Measurements from ENCODE around the gene DERA. TPM values are rescaled to one million over a fixed set of nuclear protein-coding genes. Genes with fewer than 3 reads are reported as not detected.

The DERA gene
- total and polyA plus RNA-seq, 2 donors from 2014 or later, result 40.2 to 59.5 TPM

DNA sequence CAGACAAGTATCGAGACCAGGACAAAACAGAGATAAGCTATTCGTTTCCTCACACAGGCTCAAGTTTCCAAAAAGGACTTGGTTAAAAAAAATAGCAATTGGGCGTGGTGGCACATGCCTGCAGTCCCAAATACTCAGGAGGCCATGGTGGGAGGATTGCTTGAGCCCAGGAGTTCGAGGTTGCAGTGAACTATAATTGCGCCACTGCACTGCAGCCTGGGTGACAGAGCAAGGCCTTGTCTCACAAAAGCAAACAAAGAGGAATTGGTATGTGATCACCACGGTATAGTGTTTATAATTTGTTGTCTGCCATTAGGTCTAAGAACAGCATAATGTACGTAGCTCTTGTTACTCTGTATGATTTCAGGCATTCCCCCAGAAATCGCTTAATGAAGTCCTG is 175.3 kb downstream of the DERA start:
- Histone ChIP-seq H3K27ac (ENCODE audit: low read depth in 2 of 2, low read length in 2 of 2) (no peak overlapping the region), H3K36me3 (ENCODE audit: control insufficient read depth in 2 of 3, insufficient read depth in 3 of 3, low read length in 3 of 3) (no peaks in the 10 kb centered on the region), H3K27me3 (ENCODE audit: control insufficient read depth, insufficient read depth, low read length) (no peaks in the 10 kb centered on the region), H3K4me3 (ENCODE audit: low read length in 3 of 3) (no peak overlapping the region), H3K9me3 (ENCODE audit: control insufficient read depth in 2 of 3, insufficient read depth in 1 of 3, low read length in 3 of 3) (no peaks in the 10 kb centered on the region), H3K9ac (ENCODE audit: low read length in 3 of 3) (no peak overlapping the region), H3K4me1 (ENCODE audit: control insufficient read depth in 2 of 3, insufficient read depth in 2 of 3, low read depth in 1 of 3, low read length in 3 of 3) (no peaks in the 10 kb centered on the region)
- intact Hi-C loops (cut with DNase I), result no loop called here
- FAIRE-seq (no peak), DNase-seq (no peak)
- TF ChIP-seq, protein P1, sequence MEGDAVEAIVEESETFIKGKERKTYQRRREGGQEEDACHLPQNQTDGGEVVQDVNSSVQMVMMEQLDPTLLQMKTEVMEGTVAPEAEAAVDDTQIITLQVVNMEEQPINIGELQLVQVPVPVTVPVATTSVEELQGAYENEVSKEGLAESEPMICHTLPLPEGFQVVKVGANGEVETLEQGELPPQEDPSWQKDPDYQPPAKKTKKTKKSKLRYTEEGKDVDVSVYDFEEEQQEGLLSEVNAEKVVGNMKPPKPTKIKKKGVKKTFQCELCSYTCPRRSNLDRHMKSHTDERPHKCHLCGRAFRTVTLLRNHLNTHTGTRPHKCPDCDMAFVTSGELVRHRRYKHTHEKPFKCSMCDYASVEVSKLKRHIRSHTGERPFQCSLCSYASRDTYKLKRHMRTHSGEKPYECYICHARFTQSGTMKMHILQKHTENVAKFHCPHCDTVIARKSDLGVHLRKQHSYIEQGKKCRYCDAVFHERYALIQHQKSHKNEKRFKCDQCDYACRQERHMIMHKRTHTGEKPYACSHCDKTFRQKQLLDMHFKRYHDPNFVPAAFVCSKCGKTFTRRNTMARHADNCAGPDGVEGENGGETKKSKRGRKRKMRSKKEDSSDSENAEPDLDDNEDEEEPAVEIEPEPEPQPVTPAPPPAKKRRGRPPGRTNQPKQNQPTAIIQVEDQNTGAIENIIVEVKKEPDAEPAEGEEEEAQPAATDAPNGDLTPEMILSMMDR (IDR thresholded peaks at IDR 0.05; ENCODE audit: borderline replicate concordance, extremely low read depth, insufficient read depth), result no peak

DNA sequence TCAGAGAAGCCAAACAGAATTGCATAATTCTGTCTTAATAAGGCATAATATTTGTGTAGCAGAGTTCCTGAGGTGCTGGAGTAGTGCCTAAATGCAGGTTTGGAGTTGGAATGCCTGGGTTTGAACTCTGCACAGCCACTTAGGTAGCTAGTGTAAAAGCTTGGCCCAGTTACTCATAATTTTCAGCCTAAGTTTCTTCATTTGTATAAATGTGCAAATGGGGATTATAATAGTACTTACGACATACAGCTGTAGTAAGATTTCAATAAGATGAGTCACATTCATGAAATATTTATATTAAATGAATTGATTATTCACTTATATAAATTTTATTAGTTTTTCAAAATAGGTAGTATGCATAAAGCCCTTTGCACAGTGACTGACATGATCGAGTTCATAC is 175.8 kb downstream of the DERA start:
- Histone ChIP-seq H3K27ac (ENCODE audit: low read depth in 2 of 2, low read length in 2 of 2) (no peak overlapping the region), H3K4me3 (ENCODE audit: low read length in 3 of 3) (no peak overlapping the region), H3K9ac (ENCODE audit: low read length in 3 of 3) (no peak overlapping the region), H3K9me3 (ENCODE audit: control insufficient read depth in 2 of 3, insufficient read depth in 1 of 3, low read length in 3 of 3) (no peaks in the 10 kb centered on the region), H3K4me1 (ENCODE audit: control insufficient read depth in 2 of 3, insufficient read depth in 2 of 3, low read depth in 1 of 3, low read length in 3 of 3) (no peaks in the 10 kb centered on the region), H3K27me3 (ENCODE audit: control insufficient read depth, insufficient read depth, low read length) (no peaks in the 10 kb centered on the region), H3K36me3 (ENCODE audit: control insufficient read depth in 2 of 3, insufficient read depth in 3 of 3, low read length in 3 of 3) (no peaks in the 10 kb centered on the region)
- intact Hi-C loops (cut with DNase I), result no loop called here
- TF ChIP-seq, protein P1 (IDR thresholded peaks at IDR 0.05; ENCODE audit: borderline replicate concordance, extremely low read depth, insufficient read depth), result no peak
- DNase-seq (no peak), FAIRE-seq (no peak)

Other genes with a start within 250 kb of the DERA start
- 80.3 TPM for gene EPS8, start 121.9 kb upstream of the DERA start, total RNA-seq
- 33.9 TPM for gene EPS8, start 121.9 kb upstream of the DERA start, polyA plus RNA-seq (ENCODE audit: insufficient read depth, low read depth, low replicate concordance)
- gene STRAP, start 28.9 kb upstream of the DERA start, total RNA-seq, result 85.9 TPM
- gene STRAP, start 28.9 kb upstream of the DERA start, polyA plus RNA-seq (ENCODE audit: insufficient read depth, low read depth, low replicate concordance), result 99.1 TPM

All from kidney (tissue), 14 donors.